GM23248 (cell line): ENCODE results near the gene L1TD1. TPM values are rescaled to one million over a fixed set of nuclear protein-coding genes. Genes with fewer than 3 reads are reported as not detected.

ENCODE experiments used
- DNase-seq: peaks from one replicate; pipeline ENCODE4 v3.0.0-alpha.2; 2015
- H2AFZ ChIP-seq: fragments of 200-600 bp; sonication (generic); 2 replicates; pipeline ENCODE4 v1.6.1; 2016; ENCODE audit warnings: antibody characterized with exemption
- H3F3A ChIP-seq: fragments of 200-600 bp; sonication (generic); 2 replicates; pipeline ENCODE4 v1.6.1; 2016; ENCODE audit warnings: mild to moderate bottlenecking, antibody characterized with exemption, mixed run types; ENCODE audit not compliant: insufficient read depth
- H3K27ac ChIP-seq: fragments of 200-600 bp; sonication (generic); 2 replicates; pipeline ENCODE4 v1.5.1; 2016; ENCODE audit warnings: mild to moderate bottlenecking
- H3K27me3 ChIP-seq: fragments of 200-600 bp; sonication (generic); replicated peaks from 2 replicates; pipeline ENCODE4 v1.6.1; 2016; ENCODE audit warnings: mild to moderate bottlenecking; ENCODE audit not compliant: insufficient read depth
- H3K36me3 ChIP-seq: fragments of 200-600 bp; sonication (generic); 2 replicates; pipeline ENCODE4 v1.6.1; 2016; ENCODE audit warnings: low read depth, mild to moderate bottlenecking
- H3K4me1 ChIP-seq: fragments of 200-600 bp; sonication (generic); 2 replicates; pipeline ENCODE4 v1.6.1; 2016; ENCODE audit warnings: mild to moderate bottlenecking; ENCODE audit not compliant: insufficient read depth
- H3K4me2 ChIP-seq: fragments of 200-600 bp; sonication (generic); one replicate; pipeline ENCODE4 v1.6.1; 2016; ENCODE audit warnings: mild to moderate bottlenecking; ENCODE audit not compliant: unreplicated experiment
- H3K4me3 ChIP-seq: fragments of 200-600 bp; sonication (generic); 2 replicates; pipeline ENCODE4 v1.5.1; 2016; ENCODE audit warnings: mild to moderate bottlenecking
- H3K79me2 ChIP-seq: fragments of 200-600 bp; sonication (generic); 2 replicates; pipeline ENCODE4 v1.6.1; 2016; ENCODE audit warnings: mild to moderate bottlenecking; ENCODE audit not compliant: insufficient read depth
- H3K9ac ChIP-seq: fragments of 200-600 bp; sonication (generic); 2 replicates; pipeline ENCODE4 v1.6.1; 2016; ENCODE audit warnings: mild to moderate bottlenecking
- H3K9me2 ChIP-seq: fragments of 200-600 bp; sonication (generic); 2 replicates; pipeline ENCODE4 v1.6.1; 2016; ENCODE audit warnings: mixed run types, mild to moderate bottlenecking, moderate library complexity; ENCODE audit not compliant: insufficient read depth
- H3K9me3 ChIP-seq: fragments of 200-600 bp; sonication (generic); one replicate; pipeline ENCODE4 v1.6.1; 2017; ENCODE audit warnings: low read depth
- H4K20me1 ChIP-seq: fragments of 200-600 bp; sonication (generic); 2 replicates; pipeline ENCODE4 v1.6.0; 2016; ENCODE audit not compliant: insufficient read depth
- EZH2 ChIP-seq: fragments of 200-600 bp; sonication (generic); IDR thresholded peaks from 2 replicates; pipeline ENCODE4 v1.6.1; 2018; ENCODE audit warnings: antibody characterized with exemption, mild to moderate bottlenecking; ENCODE audit not compliant: insufficient read depth, poor library complexity, severe bottlenecking
- EZH2phosphoT487 ChIP-seq: fragments of 200-600 bp; sonication (generic); IDR thresholded peaks from 2 replicates; pipeline ENCODE4 v1.6.1; 2018; ENCODE audit warnings: antibody characterized with exemption, moderate library complexity, mild to moderate bottlenecking, low read depth; ENCODE audit not compliant: insufficient read depth
- WGBS, 2 experiments: methylation state at CpG; one replicate each; pipeline ENCODE4 v1.1.6; 2015 to 2017; ENCODE audit warnings: low lambda C conversion rate in 2 of 2, low coverage in 1 of 2; ENCODE audit errors: missing lambda C conversion rate in 2 of 2; 5-methylcytosine and 5-hydroxymethylcytosine counted together
- in situ Hi-C: fragments of 300-500 bp; cut with MboI; formaldehyde crosslinking; loops from 2 replicates; pipeline ENCODE4 v1.15.0; 2020
- polyA plus RNA-seq: library from polyadenylated mRNA; unstranded; fragments of >200 nt; fragmentation: Nextera tagmentation; extraction: Ambion mirVana; gene quantifications from 2 replicates; pipeline ENCODE4 v1.2.1, GENCODE V29; 2016
- total RNA-seq: library from RNA; depleted of rRNA; stranded (reverse); fragments of >200 nt; shearing (Covaris generic); gene quantifications from 2 replicates; pipeline ENCODE4 v1.2.3, GENCODE V29; 2014

Gene L1TD1
- total and polyA plus RNA-seq, 2 experiments from 2014 or later, result 0.11 to 0.14 TPM

DNA sequence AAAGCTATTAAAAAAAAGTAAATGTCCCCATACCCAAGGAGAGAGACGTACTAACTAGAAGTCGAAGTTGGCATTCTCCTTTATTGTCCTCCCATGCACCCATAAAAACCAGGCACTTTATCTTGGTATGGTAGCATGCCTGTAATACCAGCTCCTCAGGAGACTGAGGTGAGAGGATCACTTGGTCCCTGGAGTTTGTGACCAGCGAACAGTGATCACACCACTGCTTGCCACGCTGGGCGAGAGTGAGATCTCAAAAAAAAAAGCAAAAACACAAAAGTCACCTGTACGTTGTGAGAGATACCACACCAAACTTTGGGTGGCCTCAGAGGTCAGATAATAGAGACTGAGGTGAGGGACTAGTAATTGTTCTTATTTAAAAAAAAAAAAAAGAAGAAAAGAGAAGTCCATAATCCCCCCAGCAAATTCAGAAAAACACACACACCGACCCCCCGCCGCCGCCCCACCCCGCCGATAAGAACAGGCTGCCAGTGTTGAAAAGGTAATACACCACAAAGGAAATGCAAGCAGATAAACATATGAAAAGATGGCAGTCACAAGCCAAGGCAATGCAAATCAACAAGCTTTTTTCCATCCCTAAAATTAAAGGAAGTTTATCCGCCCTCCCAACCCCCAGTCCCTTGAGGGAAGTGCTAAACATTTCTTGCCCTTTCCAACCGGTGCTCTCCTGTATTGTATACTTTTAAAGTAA is 3.6 kb downstream of the L1TD1 start:
- in situ Hi-C loops, result no loop called here
- H3K9me3 ChIP-seq, result no peaks in the 10 kb centered on the region
- H3K27me3 ChIP-seq, result peaks cover 26% of the 10 kb centered on the region
- no peaks in the 10 kb centered on the region for H3K79me2 ChIP-seq
- H3K4me3 ChIP-seq, result no peak overlapping the region
- DNase-seq, result no peak
- H3K36me3 ChIP-seq, result no peaks in the 10 kb centered on the region
- no peak overlapping the region for H3K27ac ChIP-seq
- no peaks in the 10 kb centered on the region for H3F3A ChIP-seq
- no peaks in the 10 kb centered on the region for H3K9me2 ChIP-seq
- 0 out of 2 replicates have a peak, but pooled peaks cover 4% of the 10 kb centered on the region for H3K4me1 ChIP-seq
- no peak overlapping the region for H3K9ac ChIP-seq
- no peak overlapping the region for H3K4me2 ChIP-seq
- 52 to 56% methylated on average over 14 of the region's 14 CpGs for WGBS, 2 experiments
- no peak overlapping the region for H2AFZ ChIP-seq
- TF ChIP-seq EZH2phosphoT487 (no peak), EZH2 (no peak)
- no peaks in the 10 kb centered on the region for H4K20me1 ChIP-seq

- Histone ChIP-seq H3K36me3 (no peaks in the 10 kb centered on the region), H3K4me2 (no peak overlapping the region), H3K27me3 (peaks cover 20% of the 10 kb centered on the region), H3K79me2 (no peaks in the 10 kb centered on the region), H3K9me3 (no peaks in the 10 kb centered on the region), H3K9me2 (no peaks in the 10 kb centered on the region), H4K20me1 (no peaks in the 10 kb centered on the region), H3K4me1 (0 out of 2 replicates have a peak, but pooled peaks cover 4% of the 10 kb centered on the region), H3K4me3 (no peak overlapping the region), H3K27ac (no peak overlapping the region), H3F3A (no peaks in the 10 kb centered on the region), H3K9ac (no peak overlapping the region), H2AFZ (no peak overlapping the region)
- in situ Hi-C loops, result no loop called here
- DNase-seq, result peak; percentile 41
- no peak for TF ChIP-seq EZH2
- no peak for TF ChIP-seq EZH2phosphoT487
- 26 to 32% methylated on average over 3 of the region's 3 CpGs for WGBS, 2 experiments
These were observed 4.1 kb downstream of the L1TD1 start for GRCh38 chr1:62198781-62199125.

- TF ChIP-seq EZH2 (no peak), EZH2phosphoT487 (no peak)
- Histone ChIP-seq H3K4me2 (no peak overlapping the region), H3K9me3 (no peaks in the 10 kb centered on the region), H3K27me3 (no peaks in the 10 kb centered on the region), H3K4me1 (no peaks in the 10 kb centered on the region), H3K4me3 (no peak overlapping the region), H2AFZ (no peak overlapping the region), H3K9me2 (no peaks in the 10 kb centered on the region), H3K9ac (no peak overlapping the region), H4K20me1 (no peaks in the 10 kb centered on the region), H3K27ac (no peak overlapping the region), H3F3A (no peaks in the 10 kb centered on the region; the same call in 1 of the 2 replicates), H3K36me3 (no peaks in the 10 kb centered on the region), H3K79me2 (no peaks in the 10 kb centered on the region)
- in situ Hi-C loops, result no loop called here
- WGBS, 2 experiments, result 53 to 58% methylated on average over 2 of the region's 2 CpGs
- DNase-seq, result peak; percentile 22
These were observed 12.5 kb downstream of the L1TD1 start for GRCh38 chr1:62207187-62207586.

DNA sequence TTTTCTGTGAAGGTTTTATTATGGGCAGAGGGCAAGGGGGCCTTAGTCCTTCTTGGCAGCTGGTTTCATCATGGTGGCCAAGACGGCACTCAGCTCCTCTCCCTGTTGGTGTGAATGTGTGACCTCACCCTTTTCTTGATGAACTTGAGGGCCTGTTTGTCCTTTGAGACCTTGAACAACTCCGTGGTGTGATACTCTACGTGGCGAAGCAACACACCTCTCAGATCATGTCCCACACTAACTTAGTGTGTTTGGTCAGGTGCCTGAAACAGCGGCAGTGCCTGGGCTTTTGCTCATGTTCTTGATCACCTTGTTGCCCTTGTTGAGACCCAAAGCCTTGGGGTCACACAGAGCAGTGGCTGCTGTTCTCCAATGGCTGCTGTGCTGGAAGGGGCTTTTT is 13.4 kb downstream of the L1TD1 start:
- in situ Hi-C loops, result no loop called here
- no peaks in the 10 kb centered on the region for H3K27me3 ChIP-seq
- 68 to 82% methylated on average over 5 of the region's 5 CpGs for WGBS, 2 experiments
- no peak overlapping the region for H3K4me2 ChIP-seq
- no peak overlapping the region for H3K27ac ChIP-seq
- H3K36me3 ChIP-seq, result no peaks in the 10 kb centered on the region
- H2AFZ ChIP-seq, result no peak overlapping the region
- no peak overlapping the region for H3K9ac ChIP-seq
- no peaks in the 10 kb centered on the region for H4K20me1 ChIP-seq
- DNase-seq, result no peak
- no peaks in the 10 kb centered on the region; the same call in 1 of the 2 replicates for H3F3A ChIP-seq
- H3K4me3 ChIP-seq, result no peak overlapping the region
- H3K79me2 ChIP-seq, result no peaks in the 10 kb centered on the region
- no peaks in the 10 kb centered on the region for H3K9me3 ChIP-seq
- no peaks in the 10 kb centered on the region for H3K9me2 ChIP-seq
- no peak for TF ChIP-seq EZH2phosphoT487
- no peak for TF ChIP-seq EZH2
- H3K4me1 ChIP-seq, result no peaks in the 10 kb centered on the region
